Measurements from ENCODE around the gene PDE3A. TPM values are rescaled to one million over a fixed set of nuclear protein-coding genes. Genes with fewer than 3 reads are reported as not detected.

The PDE3A gene
- total RNA-seq, 1 experiment from 2014 or later = 0.36 TPM

DNA sequence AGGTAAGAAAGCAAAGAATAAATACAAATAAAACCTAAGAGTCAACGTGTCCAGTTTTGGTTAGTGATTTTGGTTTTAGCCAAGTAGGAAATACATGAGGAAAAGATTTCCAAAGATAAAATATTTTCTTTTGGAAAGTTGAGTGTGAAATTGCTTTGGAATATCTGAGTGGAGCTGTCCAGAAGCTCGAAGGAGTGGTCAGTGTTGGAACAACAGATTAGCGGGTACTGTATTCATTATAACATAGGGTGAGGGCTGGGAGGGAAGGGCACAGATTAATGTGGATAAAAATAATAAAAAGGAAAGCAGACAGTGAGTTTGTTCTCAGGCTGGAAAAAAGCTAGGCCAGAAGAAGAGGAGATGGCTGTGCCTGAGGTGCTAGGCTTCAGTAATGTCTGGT lies 225.3 kb downstream of the PDE3A start:
- TF ChIP-seq CTCF (IDR thresholded peaks at IDR 0.05; ENCODE audit: insufficient read depth in 1 of 2, low read depth in 1 of 2, low read length in 1 of 2, severe bottlenecking in 1 of 2, unreplicated experiment in 1 of 2) = no peak
- H3K4me1 Mint-ChIP-seq (ENCODE audit: low read depth, unreplicated experiment) = no peaks in the 10 kb centered on the region
- H3K27ac Mint-ChIP-seq (ENCODE audit: unreplicated experiment) = no peak overlapping the region
- no peak overlapping the region for H3K4me3 ChIP-seq (ENCODE audit: low read depth, low read length)
- intact Hi-C loops (cut with micrococcal nuclease; ENCODE audit: unreplicated experiment) = no loop called here
- DNase-seq = no peak
- H3K27me3 ChIP-seq (replicated peaks; ENCODE audit: control insufficient read depth, insufficient read depth, low read length) = no peaks in the 10 kb centered on the region
- no peaks in the 10 kb centered on the region for H3K36me3 Mint-ChIP-seq (ENCODE audit: insufficient read depth, unreplicated experiment)
- POLR2A ChIA-PET = no interaction called here
- H3K9me3 ChIP-seq = no peaks in the 10 kb centered on the region
- CTCF ChIA-PET = interaction anchor here (0.7 kb wide), 1 partner anchor 10 kb away, joined by 3 read pairs; no protein-coding TSS in a partner anchor
- no peaks in the 10 kb centered on the region for H3K36me3 ChIP-seq (ENCODE audit: control insufficient read depth, insufficient read depth, low read length)
- H3K4me3 Mint-ChIP-seq (ENCODE audit: unreplicated experiment) = no peak overlapping the region
- BruUV-seq (replicated peaks) = no TSS peak
- peaks cover 9% of the 10 kb centered on the region for H3K27me3 Mint-ChIP-seq (ENCODE audit: insufficient read depth, unreplicated experiment)
- no peaks in the 10 kb centered on the region for H3K4me1 ChIP-seq
- H3K9me3 Mint-ChIP-seq (ENCODE audit: unreplicated experiment) = no peaks in the 10 kb centered on the region

GRCh38 chr12:20596061-20596460 lies 227.7 kb downstream of the PDE3A start:
- H3K4me3 Mint-ChIP-seq (ENCODE audit: unreplicated experiment) = no peak overlapping the region

DNA sequence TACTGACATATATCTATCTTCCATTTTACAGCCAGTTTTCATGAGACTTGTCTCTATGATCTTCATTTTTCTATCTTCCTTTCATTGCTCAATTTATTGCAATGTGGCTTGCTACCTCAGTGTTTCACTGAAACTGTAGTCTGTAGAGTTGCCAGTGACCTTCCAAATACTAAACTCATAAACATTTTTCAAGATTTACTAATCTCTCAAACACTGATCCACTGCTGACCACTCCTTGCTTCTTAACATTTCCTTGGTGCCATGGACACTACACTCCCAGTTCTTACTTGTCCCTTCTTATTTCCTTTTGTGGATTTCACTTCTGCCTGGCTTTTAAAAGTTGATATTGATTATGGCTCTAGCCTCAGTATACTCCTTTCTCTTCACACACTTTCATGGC lies 231.4 kb downstream of the PDE3A start:
- H3K4me1 Mint-ChIP-seq (ENCODE audit: low read depth, unreplicated experiment) = no peaks in the 10 kb centered on the region
- H3K27ac Mint-ChIP-seq (ENCODE audit: unreplicated experiment) = no peak overlapping the region
- no peaks in the 10 kb centered on the region for H3K9me3 ChIP-seq
- ChIA-PET CTCF (no interaction called here), POLR2A (no interaction called here)
- no peaks in the 10 kb centered on the region for H3K9me3 Mint-ChIP-seq (ENCODE audit: unreplicated experiment)
- no peak for TF ChIP-seq CTCF (IDR thresholded peaks at IDR 0.05; ENCODE audit: insufficient read depth in 1 of 2, low read depth in 1 of 2, low read length in 1 of 2, severe bottlenecking in 1 of 2, unreplicated experiment in 1 of 2)
- BruUV-seq (replicated peaks) = no TSS peak
- H3K4me3 ChIP-seq (ENCODE audit: low read depth, low read length) = no peak overlapping the region
- no peaks in the 10 kb centered on the region for H3K36me3 ChIP-seq (ENCODE audit: control insufficient read depth, insufficient read depth, low read length)
- peaks cover 2% of the 10 kb centered on the region for H3K27me3 Mint-ChIP-seq (ENCODE audit: insufficient read depth, unreplicated experiment)
- intact Hi-C loops (cut with micrococcal nuclease; ENCODE audit: unreplicated experiment) = loop anchor here (5.0 kb wide), 1 partner anchor 112 kb away; no protein-coding TSS in a partner anchor
- no peaks in the 10 kb centered on the region for H3K27me3 ChIP-seq (replicated peaks; ENCODE audit: control insufficient read depth, insufficient read depth, low read length)
- H3K4me1 ChIP-seq = no peaks in the 10 kb centered on the region
- no peak overlapping the region for H3K4me3 Mint-ChIP-seq (ENCODE audit: unreplicated experiment)
- H3K36me3 Mint-ChIP-seq (ENCODE audit: insufficient read depth, unreplicated experiment) = no peaks in the 10 kb centered on the region
- no peak for DNase-seq

More at GRCh38 chr12:20596061-20596460, 227.7 kb downstream of the PDE3A start:
- H3K4me3 ChIP-seq (ENCODE audit: low read depth, low read length) = no peak overlapping the region
- ChIA-PET CTCF (no interaction called here), POLR2A (no interaction called here)
- no peaks in the 10 kb centered on the region for H3K9me3 ChIP-seq
- Mint-ChIP-seq H3K36me3 (ENCODE audit: insufficient read depth, unreplicated experiment) (no peaks in the 10 kb centered on the region), H3K27ac (ENCODE audit: unreplicated experiment) (no peak overlapping the region), H3K27me3 (ENCODE audit: insufficient read depth, unreplicated experiment) (peaks cover 9% of the 10 kb centered on the region), H3K9me3 (ENCODE audit: unreplicated experiment) (no peaks in the 10 kb centered on the region), H3K4me1 (ENCODE audit: low read depth, unreplicated experiment) (no peaks in the 10 kb centered on the region)
- H3K36me3 ChIP-seq (ENCODE audit: control insufficient read depth, insufficient read depth, low read length) = no peaks in the 10 kb centered on the region
- BruUV-seq (replicated peaks) = no TSS peak
- intact Hi-C loops (cut with micrococcal nuclease; ENCODE audit: unreplicated experiment) = no loop called here
- no peak for DNase-seq
- H3K4me1 ChIP-seq = no peaks in the 10 kb centered on the region
- H3K27me3 ChIP-seq (replicated peaks; ENCODE audit: control insufficient read depth, insufficient read depth, low read length) = no peaks in the 10 kb centered on the region
- TF ChIP-seq CTCF (IDR thresholded peaks at IDR 0.05; ENCODE audit: insufficient read depth in 1 of 2, low read depth in 1 of 2, low read length in 1 of 2, severe bottlenecking in 1 of 2, unreplicated experiment in 1 of 2) = no peak
